ENCODE data around the gene TMEM184B. TPM values are rescaled to one million over a fixed set of nuclear protein-coding genes. Genes with fewer than 3 reads are reported as not detected.

The TMEM184B gene
- total and polyA plus RNA-seq, 2 of the 8 experiments (the other 6 are each of a cell fraction or from before 2014, with no cell fraction given): 41.6 to 81.0 TPM

DNA sequence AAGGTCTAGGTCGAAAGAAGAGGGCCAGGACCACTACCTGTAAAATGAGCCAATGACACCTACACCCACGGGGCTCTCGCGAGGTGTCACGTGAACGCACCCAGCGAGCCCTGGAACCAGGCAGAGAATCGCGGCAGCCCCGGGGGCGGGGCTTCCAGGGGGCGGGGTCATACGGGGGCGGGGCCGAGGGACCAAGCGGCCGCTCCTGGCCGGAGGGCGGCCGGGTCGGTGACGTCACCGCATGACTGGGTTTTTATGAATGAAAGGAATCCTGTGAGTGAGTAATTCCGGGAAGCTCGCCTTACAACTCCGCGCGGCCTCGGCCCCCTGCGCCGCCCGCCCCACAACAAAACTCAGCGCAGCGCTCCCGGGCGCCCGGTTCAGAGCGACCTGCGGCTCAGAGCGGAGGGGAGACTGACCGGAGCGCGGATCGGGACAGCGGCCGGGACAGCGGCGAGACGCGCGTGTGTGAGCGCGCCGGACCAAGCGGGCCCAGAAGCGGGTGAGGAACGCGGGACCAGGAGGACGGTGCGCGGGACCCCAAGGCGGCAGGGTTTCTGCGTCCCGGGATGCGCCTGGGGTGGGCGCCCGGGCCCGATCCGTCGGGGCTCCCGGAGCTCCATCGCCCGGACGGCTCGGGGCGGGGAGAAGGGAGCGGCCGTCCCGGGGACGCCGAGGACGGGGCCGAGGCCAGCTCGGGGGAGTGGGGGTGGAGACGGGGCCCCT lies 70.9 kb downstream of the TMEM184B start, which contains the start of gene MAFF (continued):
- no peak for TF ChIP-seq NRF1 (IDR thresholded peaks at IDR 0.05; ENCODE audit: low read depth, low read length)
- TF ChIP-seq KDM5A (IDR thresholded peaks at IDR 0.05; ENCODE audit: low read length): no peak
- no peak for TF ChIP-seq SP2 (IDR thresholded peaks at IDR 0.05; ENCODE audit: low read length)
- 0 out of 2 replicates have a peak, but pooled peaks have one; percentile 53 for TF ChIP-seq SP4 (IDR thresholded peaks at IDR 0.05; ENCODE audit: low read length)
- no peak for TF ChIP-seq RFX5 (IDR thresholded peaks at IDR 0.05; ENCODE audit: borderline replicate concordance, low read depth, low read length)
- TF ChIP-seq TBP (IDR thresholded peaks at IDR 0.05; ENCODE audit: low read depth, low read length): peak; percentile 81; the same call in 1 of the 2 replicates
- TF ChIP-seq KDM4A (IDR thresholded peaks at IDR 0.05; ENCODE audit: low read depth, low read length, severe bottlenecking): peak; percentile 25
- peak; percentile 43 for TF ChIP-seq POLR2AphosphoS5 (IDR thresholded peaks at IDR 0.05; ENCODE audit: low read depth, low read length)
- TF ChIP-seq SIRT6 (IDR thresholded peaks at IDR 0.05; ENCODE audit: low read length): no peak
- no peak for TF ChIP-seq GABPA (IDR thresholded peaks at IDR 0.05; ENCODE audit: borderline replicate concordance, insufficient read depth, low read length)
- no peak for TF ChIP-seq EZH2 (IDR thresholded peaks at IDR 0.05; ENCODE audit: low read depth, low read length, severe bottlenecking)
- peak; percentile 93 for TF ChIP-seq JUND (IDR thresholded peaks at IDR 0.05; ENCODE audit: low read length)
- TF ChIP-seq ATF2 (IDR thresholded peaks at IDR 0.05; ENCODE audit: low read length): no peak
- TF ChIP-seq HDAC2 (IDR thresholded peaks at IDR 0.05; ENCODE audit: borderline replicate concordance in 1 of 2, low read depth in 2 of 2, low read length in 2 of 2): 0 out of 4 replicates have a peak, but pooled peaks of 1 of the 2 experiments have one; percentile 29
- TF ChIP-seq CHD2 (IDR thresholded peaks at IDR 0.05; ENCODE audit: low read length): peak; percentile 95
- TF ChIP-seq RXRA (IDR thresholded peaks at IDR 0.05; ENCODE audit: insufficient read depth, low read depth, low read length): no peak
- TF ChIP-seq ZNF274 (IDR thresholded peaks at IDR 0.05; ENCODE audit: borderline replicate concordance, extremely low read depth, low read length): no peak
- TF ChIP-seq EP300 (IDR thresholded peaks at IDR 0.05; ENCODE audit: borderline replicate concordance in 1 of 2, low read depth in 2 of 2, low read length in 2 of 2): no peak
- peak; percentile 75 for TF ChIP-seq TAF7 (optimal IDR thresholded peaks at IDR 0.05; ENCODE audit: borderline replicate concordance, low read depth, low read length)
- no peak for TF ChIP-seq TEAD4 (IDR thresholded peaks at IDR 0.05; ENCODE audit: low read depth, low read length)
- TF ChIP-seq CEBPB (IDR thresholded peaks at IDR 0.05; ENCODE audit: low read depth, low read length): no peak
- no peak for TF ChIP-seq SIX5 (IDR thresholded peaks at IDR 0.05; ENCODE audit: low read depth, low read length)
- TF ChIP-seq SIN3A (conservative IDR thresholded peaks at IDR 0.05 in 1 of 2, IDR thresholded peaks at IDR 0.05 in 1 of 2; ENCODE audit: low read depth in 1 of 2, low read length in 2 of 2): peak; percentile 14 to 51; a peak in 1 of 4 replicates
